ENCODE data around the gene ARID1A. TPM values are rescaled to one million over a fixed set of nuclear protein-coding genes. Genes with fewer than 3 reads are reported as not detected.

Gene ARID1A
- total and polyA plus RNA-seq, 2 of the 4 experiments (the other 2 are of a cell fraction), result 14.0 to 40.7 TPM

DNA sequence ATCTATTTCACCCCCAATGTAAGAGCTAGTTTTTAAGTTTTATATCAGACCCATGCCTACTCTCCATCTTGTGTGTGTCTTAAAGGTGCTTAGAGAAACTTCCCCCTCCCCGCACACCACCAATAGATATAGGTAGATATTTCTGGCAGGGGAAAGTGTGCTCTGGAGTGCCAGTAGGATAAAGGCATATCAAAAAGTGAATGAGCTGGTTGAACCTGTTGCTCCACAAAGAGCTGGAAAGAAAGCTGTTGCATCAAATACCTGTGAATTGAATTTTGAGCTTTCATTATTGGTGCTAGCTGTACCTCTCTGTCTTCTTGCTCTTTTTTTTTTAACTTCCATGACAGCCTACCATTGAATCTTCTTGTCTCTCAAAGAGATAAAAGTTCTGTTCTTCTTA, 32.8 kb downstream of the ARID1A start:
- H3K4me1 ChIP-seq (ENCODE audit: control insufficient read depth, insufficient read depth, low read length), result peaks cover 32% of the 10 kb centered on the region
- intact Hi-C loops (cut with micrococcal nuclease), result no loop called here
- WGBS, 2 experiments (ENCODE audit: extremely low coverage in 2 of 2, insufficient read length in 1 of 2), result no CpG with 5 or more reads among the region's 1 CpG

More for the DNA sequence above, 32.8 kb downstream of the ARID1A start:
- no peak for TF ChIP-seq RFX5 (IDR thresholded peaks at IDR 0.05; ENCODE audit: low read depth, low read length)
- no peak for TF ChIP-seq RCOR1 (IDR thresholded peaks at IDR 0.05; ENCODE audit: insufficient replicate concordance, low read length)
- no peak for TF ChIP-seq RAD21 (IDR thresholded peaks at IDR 0.05; ENCODE audit: low read length)
- TF ChIP-seq MAZ (IDR thresholded peaks at IDR 0.05; ENCODE audit: borderline replicate concordance, low read depth, low read length), result no peak
- no peak for TF ChIP-seq NFE2L2 (IDR thresholded peaks at IDR 0.05; ENCODE audit: low read depth, low read length)
- no peak for TF ChIP-seq CHD1 (IDR thresholded peaks at IDR 0.05; ENCODE audit: low read depth, low read length)
- no peak for TF ChIP-seq BHLHE40 (IDR thresholded peaks at IDR 0.05; ENCODE audit: low read depth, low read length)
- TF ChIP-seq, protein P1, sequence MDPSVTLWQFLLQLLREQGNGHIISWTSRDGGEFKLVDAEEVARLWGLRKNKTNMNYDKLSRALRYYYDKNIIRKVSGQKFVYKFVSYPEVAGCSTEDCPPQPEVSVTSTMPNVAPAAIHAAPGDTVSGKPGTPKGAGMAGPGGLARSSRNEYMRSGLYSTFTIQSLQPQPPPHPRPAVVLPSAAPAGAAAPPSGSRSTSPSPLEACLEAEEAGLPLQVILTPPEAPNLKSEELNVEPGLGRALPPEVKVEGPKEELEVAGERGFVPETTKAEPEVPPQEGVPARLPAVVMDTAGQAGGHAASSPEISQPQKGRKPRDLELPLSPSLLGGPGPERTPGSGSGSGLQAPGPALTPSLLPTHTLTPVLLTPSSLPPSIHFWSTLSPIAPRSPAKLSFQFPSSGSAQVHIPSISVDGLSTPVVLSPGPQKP (IDR thresholded peaks at IDR 0.05; ENCODE audit: borderline replicate concordance, low read depth, low read length), result no peak
- TF ChIP-seq SMC3 (IDR thresholded peaks at IDR 0.05; ENCODE audit: low read depth, low read length), result no peak
- no peak for TF ChIP-seq MXI1 (IDR thresholded peaks at IDR 0.05; ENCODE audit: borderline replicate concordance, low read depth, low read length)
- TF ChIP-seq, protein P2, sequence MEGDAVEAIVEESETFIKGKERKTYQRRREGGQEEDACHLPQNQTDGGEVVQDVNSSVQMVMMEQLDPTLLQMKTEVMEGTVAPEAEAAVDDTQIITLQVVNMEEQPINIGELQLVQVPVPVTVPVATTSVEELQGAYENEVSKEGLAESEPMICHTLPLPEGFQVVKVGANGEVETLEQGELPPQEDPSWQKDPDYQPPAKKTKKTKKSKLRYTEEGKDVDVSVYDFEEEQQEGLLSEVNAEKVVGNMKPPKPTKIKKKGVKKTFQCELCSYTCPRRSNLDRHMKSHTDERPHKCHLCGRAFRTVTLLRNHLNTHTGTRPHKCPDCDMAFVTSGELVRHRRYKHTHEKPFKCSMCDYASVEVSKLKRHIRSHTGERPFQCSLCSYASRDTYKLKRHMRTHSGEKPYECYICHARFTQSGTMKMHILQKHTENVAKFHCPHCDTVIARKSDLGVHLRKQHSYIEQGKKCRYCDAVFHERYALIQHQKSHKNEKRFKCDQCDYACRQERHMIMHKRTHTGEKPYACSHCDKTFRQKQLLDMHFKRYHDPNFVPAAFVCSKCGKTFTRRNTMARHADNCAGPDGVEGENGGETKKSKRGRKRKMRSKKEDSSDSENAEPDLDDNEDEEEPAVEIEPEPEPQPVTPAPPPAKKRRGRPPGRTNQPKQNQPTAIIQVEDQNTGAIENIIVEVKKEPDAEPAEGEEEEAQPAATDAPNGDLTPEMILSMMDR (conservative IDR thresholded peaks at IDR 0.05; ENCODE audit: low read depth, low read length), result no peak
- TF ChIP-seq, protein P3, sequence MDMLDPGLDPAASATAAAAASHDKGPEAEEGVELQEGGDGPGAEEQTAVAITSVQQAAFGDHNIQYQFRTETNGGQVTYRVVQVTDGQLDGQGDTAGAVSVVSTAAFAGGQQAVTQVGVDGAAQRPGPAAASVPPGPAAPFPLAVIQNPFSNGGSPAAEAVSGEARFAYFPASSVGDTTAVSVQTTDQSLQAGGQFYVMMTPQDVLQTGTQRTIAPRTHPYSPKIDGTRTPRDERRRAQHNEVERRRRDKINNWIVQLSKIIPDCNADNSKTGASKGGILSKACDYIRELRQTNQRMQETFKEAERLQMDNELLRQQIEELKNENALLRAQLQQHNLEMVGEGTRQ (IDR thresholded peaks at IDR 0.05; ENCODE audit: low read depth, low read length), result no peak
- TF ChIP-seq MAFK (IDR thresholded peaks at IDR 0.05; ENCODE audit: low read depth, low read length), result no peak
- TF ChIP-seq POLR2A (IDR thresholded peaks at IDR 0.05; ENCODE audit: low read depth, low read length), result no peak
- TF ChIP-seq CEBPB (IDR thresholded peaks at IDR 0.05; ENCODE audit: low read depth, low read length), result no peak
- no peak for TF ChIP-seq FOS (IDR thresholded peaks at IDR 0.05; ENCODE audit: low read depth, low read length)
- dilution Hi-C loops (cut with HindIII; ENCODE audit: low sequenced_read_pairs, unreplicated experiment) (no loop called here), in situ Hi-C loops (cut with MboI; ENCODE audit: low sequenced_read_pairs) (no loop called here)
- peaks cover 39% of the 10 kb centered on the region for H3K9me1 ChIP-seq (ENCODE audit: insufficient read depth, low read length)
- no peak overlapping the region for H4K91ac ChIP-seq (ENCODE audit: insufficient read depth, low read depth, low read length)
- H3K36me3 ChIP-seq (ENCODE audit: control insufficient read depth, insufficient read depth, low read length), result peaks cover 25% of the 10 kb centered on the region
- H2BK120ac ChIP-seq (ENCODE audit: low read depth, low read length), result no peak overlapping the region
- ChIA-PET POLR2A (ENCODE audit: unreplicated experiment) (no interaction called here), CTCF (interaction anchor here (0.6 kb wide), 1 partner anchor 9 kb away, joined by 3 read pairs; no protein-coding TSS in a partner anchor)
- H3K23ac ChIP-seq (ENCODE audit: low read depth, low read length), result no peak overlapping the region; the same call in 1 of the 2 replicates
- peaks cover 89% of the 10 kb centered on the region for H4K20me1 ChIP-seq (ENCODE audit: insufficient read depth, low read length)
- H3K79me1 ChIP-seq (ENCODE audit: low read depth in 1 of 2, low read length in 2 of 2), result peaks cover 25 to 91% of the 10 kb centered on the region in 2 experiments
- H4K8ac ChIP-seq (ENCODE audit: low read depth in 2 of 2, low read length in 2 of 2), result no peak overlapping the region
- H3K27ac ChIP-seq (ENCODE audit: insufficient read depth, low read length), result no peak overlapping the region
- no TSS peak for BruUV-seq (replicated peaks)
- H3K9ac ChIP-seq (ENCODE audit: low read depth, low read length), result no peak overlapping the region
- H2BK20ac ChIP-seq (ENCODE audit: low read depth, low read length), result no peak overlapping the region
- H3K27me3 ChIP-seq (ENCODE audit: control insufficient read depth, insufficient read depth, low read length), result no peaks in the 10 kb centered on the region
- DNase-seq (no peak), ATAC-seq (ENCODE audit: low read depth) (no peak)
- no peak overlapping the region for H3K14ac ChIP-seq (replicated peaks; ENCODE audit: low read depth, low read length)
- H3K18ac ChIP-seq (ENCODE audit: low read depth, low read length), result no peak overlapping the region
- H2BK15ac ChIP-seq (ENCODE audit: low read depth, low read length), result no peak overlapping the region
- H3K9me3 ChIP-seq (ENCODE audit: control insufficient read depth, insufficient read depth, low read length), result no peaks in the 10 kb centered on the region
- H2BK5ac ChIP-seq (ENCODE audit: low read depth, low read length, poor library complexity, severe bottlenecking), result no peak overlapping the region
- H3K4ac ChIP-seq (ENCODE audit: low read depth, low read length), result no peak overlapping the region
- H3K4me2 ChIP-seq (ENCODE audit: low read depth, low read length), result no peak overlapping the region
- H3K56ac ChIP-seq (ENCODE audit: extremely low read depth, insufficient read depth, low read length), result no peak overlapping the region
- H4K5ac ChIP-seq (ENCODE audit: low read depth, low read length), result no peak overlapping the region
- no peak overlapping the region for H2AFZ ChIP-seq (replicated peaks; ENCODE audit: low read length, poor library complexity)
- no peak overlapping the region for H3K4me3 ChIP-seq (ENCODE audit: insufficient read depth, low read depth, low read length)
- no peak overlapping the region for H2AK9ac ChIP-seq (replicated peaks; ENCODE audit: low read depth, low read length, poor library complexity)
- H2AK5ac ChIP-seq (ENCODE audit: low read depth, low read length), result no peak overlapping the region
